Measurements from ENCODE around the gene IGLL1. TPM values are rescaled to one million over a fixed set of nuclear protein-coding genes. Genes with fewer than 3 reads are reported as not detected.

IGLL1 gene
- total RNA-seq, 1 donor from 2014 or later = not detected

GRCh38 chr22:23569716-23570115 lies 10.4 kb downstream of the IGLL1 start:
- Mint-ChIP-seq H3K4me1 (ENCODE audit: low read depth) (peaks cover 11% of the 10 kb centered on the region), H3K27ac (ENCODE audit: unreplicated experiment) (no peak overlapping the region), H3K4me3 (ENCODE audit: unreplicated experiment) (no peak overlapping the region), H3K36me3 (ENCODE audit: low read depth) (peaks cover 1% of the 10 kb centered on the region), H3K9me3 (ENCODE audit: low read depth) (no peaks in the 10 kb centered on the region), H3K27me3 (ENCODE audit: low read depth) (peaks cover 12% of the 10 kb centered on the region)
- peak; percentile 72 for DNase-seq (ENCODE audit: low spot score)
- TF ChIP-seq CTCF (IDR thresholded peaks at IDR 0.05) = no peak

GRCh38 chr22:23569291-23569690 lies 10.8 kb downstream of the IGLL1 start:
- H3K4me3 Mint-ChIP-seq (ENCODE audit: unreplicated experiment) = no peak overlapping the region
- H3K27ac Mint-ChIP-seq (ENCODE audit: unreplicated experiment) = no peak overlapping the region
- no peak for TF ChIP-seq CTCF (IDR thresholded peaks at IDR 0.05)
- peaks cover 1% of the 10 kb centered on the region for H3K36me3 Mint-ChIP-seq (ENCODE audit: low read depth)
- H3K4me1 Mint-ChIP-seq (ENCODE audit: low read depth) = peaks cover 11% of the 10 kb centered on the region
- peak; percentile 54 for DNase-seq (ENCODE audit: low spot score)
- no peaks in the 10 kb centered on the region for H3K9me3 Mint-ChIP-seq (ENCODE audit: low read depth)
- H3K27me3 Mint-ChIP-seq (ENCODE audit: low read depth) = peaks cover 17% of the 10 kb centered on the region

GRCh38 chr22:23566705-23567475 lies 13.2 kb downstream of the IGLL1 start:
- TF ChIP-seq CTCF (IDR thresholded peaks at IDR 0.05) = no peak

GRCh38 chr22:23565915-23566704 lies 14.0 kb downstream of the IGLL1 start:
- peaks cover 23% of the 10 kb centered on the region for H3K27me3 Mint-ChIP-seq (ENCODE audit: low read depth)
- H3K9me3 Mint-ChIP-seq (ENCODE audit: low read depth) = no peaks in the 10 kb centered on the region
- no peak overlapping the region for H3K27ac Mint-ChIP-seq (ENCODE audit: unreplicated experiment)
- DNase-seq (ENCODE audit: low spot score) = no peak
- peak; percentile 31 for TF ChIP-seq CTCF (IDR thresholded peaks at IDR 0.05)
- peak overlapping the region; percentile 68 for H3K4me3 Mint-ChIP-seq (ENCODE audit: unreplicated experiment)
- H3K36me3 Mint-ChIP-seq (ENCODE audit: low read depth) = no peaks in the 10 kb centered on the region
- H3K4me1 Mint-ChIP-seq (ENCODE audit: low read depth) = peaks cover 11% of the 10 kb centered on the region

More at GRCh38 chr22:23566705-23567475, 13.2 kb downstream of the IGLL1 start:
- Mint-ChIP-seq H3K27ac (ENCODE audit: unreplicated experiment) (no peak overlapping the region), H3K36me3 (ENCODE audit: low read depth) (no peaks in the 10 kb centered on the region), H3K4me3 (ENCODE audit: unreplicated experiment) (peak overlapping the region; percentile 65), H3K4me1 (ENCODE audit: low read depth) (peaks cover 11% of the 10 kb centered on the region), H3K27me3 (ENCODE audit: low read depth) (peaks cover 23% of the 10 kb centered on the region), H3K9me3 (ENCODE audit: low read depth) (no peaks in the 10 kb centered on the region)
- no peak for DNase-seq (ENCODE audit: low spot score)

GRCh38 chr22:23565305-23565914 lies 14.7 kb downstream of the IGLL1 start:
- H3K27me3 Mint-ChIP-seq (ENCODE audit: low read depth) = peaks cover 23% of the 10 kb centered on the region
- H3K27ac Mint-ChIP-seq (ENCODE audit: unreplicated experiment) = no peak overlapping the region

More at GRCh38 chr22:23565305-23565914, 14.7 kb downstream of the IGLL1 start:
- Mint-ChIP-seq H3K4me3 (ENCODE audit: unreplicated experiment) (peak overlapping the region; percentile 68), H3K9me3 (ENCODE audit: low read depth) (no peaks in the 10 kb centered on the region), H3K36me3 (ENCODE audit: low read depth) (no peaks in the 10 kb centered on the region), H3K4me1 (ENCODE audit: low read depth) (peaks cover 11% of the 10 kb centered on the region)
- no peak for DNase-seq (ENCODE audit: low spot score)
- TF ChIP-seq CTCF (IDR thresholded peaks at IDR 0.05) = peak; percentile 41

Data from chondrocyte (in vitro differentiated cells).